Mononuclear cell (primary cell): ENCODE results near the gene ZSWIM2. TPM values are rescaled to one million over a fixed set of nuclear protein-coding genes. Genes with fewer than 3 reads are reported as not detected.
"Not testable (repeated sequence)": the region's sequence is repeated elsewhere in the genome, so short reads cannot be mapped to it uniquely, and the experiment has no call there.

ENCODE experiments used
- H3K27me3 ChIP-seq: 2 replicates; pipeline ENCODE4 v1.6.0; 2011; ENCODE audit warnings: low read length, control low read depth; ENCODE audit not compliant: insufficient read depth
- H3K4me1 ChIP-seq: 2 replicates; pipeline ENCODE4 v1.5.1; 2011; ENCODE audit warnings: mild to moderate bottlenecking, low read length, control low read depth; ENCODE audit not compliant: insufficient read depth
- H3K4me3 ChIP-seq: 2 replicates; pipeline ENCODE4 v1.5.1; 2011; ENCODE audit warnings: mild to moderate bottlenecking, low read length, moderate library complexity
- H3K9me3 ChIP-seq: 2 replicates; pipeline ENCODE4 v1.5.1; 2011; ENCODE audit warnings: low read depth, mild to moderate bottlenecking, control low read depth, low read length
- total RNA-seq: library from RNA; depleted of rRNA; stranded (reverse); fragments of >200 nt; gene quantifications from one replicate; pipeline ENCODE4 v1.2.3, GENCODE V29; 2012

ZSWIM2 gene
- not detected for total RNA-seq

GRCh38 chr2:186848873-186849578, at the start of gene ZSWIM2:
Gene ZSWIM2 (minus strand): TSS chr2:186849170. CDS start chr2:186849130, 40 bp downstream.
- H3K4me3 ChIP-seq, result peak within 1 kb of the TSS; percentile 31
- peaks cover 3% of the 10 kb centered on the region for H3K27me3 ChIP-seq
- H3K4me1 ChIP-seq, result peaks cover 13% of the 10 kb centered on the region
- no peaks in the 10 kb centered on the region for H3K9me3 ChIP-seq

GRCh38 chr2:186896220-186896619, 47.2 kb upstream of the ZSWIM2 start:
- H3K9me3 ChIP-seq, H3K4me3 ChIP-seq, H3K4me1 ChIP-seq, H3K27me3 ChIP-seq: not testable (repeated sequence)

- Histone ChIP-seq H3K4me3 (no peak overlapping the region), H3K27me3 (no peaks in the 10 kb centered on the region), H3K9me3 (no peaks in the 10 kb centered on the region), H3K4me1 (no peaks in the 10 kb centered on the region)
Measured at GRCh38 chr2:186895451-186895850, 46.5 kb upstream of the ZSWIM2 start.

- Histone ChIP-seq H3K27me3 (no peaks in the 10 kb centered on the region), H3K4me3 (no peak overlapping the region), H3K4me1 (no peaks in the 10 kb centered on the region), H3K9me3 (no peaks in the 10 kb centered on the region)
Measured at GRCh38 chr2:186894478-186894877, 45.5 kb upstream of the ZSWIM2 start.

GRCh38 chr2:186892821-186893220, 43.9 kb upstream of the ZSWIM2 start:
- no peaks in the 10 kb centered on the region for H3K4me1 ChIP-seq

GRCh38 chr2:186891185-186891621, 42.2 kb upstream of the ZSWIM2 start:
- H3K27me3 ChIP-seq, result no peaks in the 10 kb centered on the region
- H3K4me3 ChIP-seq, result no peak overlapping the region
- no peaks in the 10 kb centered on the region for H3K4me1 ChIP-seq
- no peaks in the 10 kb centered on the region for H3K9me3 ChIP-seq

More at GRCh38 chr2:186892821-186893220, 43.9 kb upstream of the ZSWIM2 start:
- H3K27me3 ChIP-seq, result no peaks in the 10 kb centered on the region
- H3K4me3 ChIP-seq, result no peak overlapping the region
- H3K9me3 ChIP-seq, result no peaks in the 10 kb centered on the region

GRCh38 chr2:186889101-186889879, 40.3 kb upstream of the ZSWIM2 start:
- no peaks in the 10 kb centered on the region for H3K4me1 ChIP-seq
- H3K4me3 ChIP-seq, result no peak overlapping the region
- no peaks in the 10 kb centered on the region for H3K9me3 ChIP-seq
- H3K27me3 ChIP-seq, result no peaks in the 10 kb centered on the region

GRCh38 chr2:186887107-186888090, 38.4 kb upstream of the ZSWIM2 start:
- Histone ChIP-seq H3K4me3 (no peak overlapping the region), H3K27me3 (no peaks in the 10 kb centered on the region), H3K9me3 (peaks cover under 1% of the 10 kb centered on the region), H3K4me1 (no peaks in the 10 kb centered on the region)

GRCh38 chr2:186884587-186884986, 35.6 kb upstream of the ZSWIM2 start:
- peaks cover 15% of the 10 kb centered on the region for H3K9me3 ChIP-seq
- H3K4me1 ChIP-seq, result no peaks in the 10 kb centered on the region
- no peak overlapping the region for H3K4me3 ChIP-seq
- no peaks in the 10 kb centered on the region for H3K27me3 ChIP-seq

GRCh38 chr2:186883666-186884065, 34.7 kb upstream of the ZSWIM2 start:
- H3K9me3 ChIP-seq, result peaks cover 15% of the 10 kb centered on the region
- H3K27me3 ChIP-seq, result no peaks in the 10 kb centered on the region
- H3K4me3 ChIP-seq, result no peak overlapping the region
- no peaks in the 10 kb centered on the region for H3K4me1 ChIP-seq

GRCh38 chr2:186882511-186883071, 33.6 kb upstream of the ZSWIM2 start:
- Histone ChIP-seq H3K27me3 (no peaks in the 10 kb centered on the region), H3K9me3 (peaks cover 17% of the 10 kb centered on the region), H3K4me3 (no peak overlapping the region)

GRCh38 chr2:186881660-186882059, 32.7 kb upstream of the ZSWIM2 start:
- H3K27me3 ChIP-seq, result no peaks in the 10 kb centered on the region
- H3K4me3 ChIP-seq, result no peak overlapping the region
- H3K9me3 ChIP-seq, result peaks cover 19% of the 10 kb centered on the region
- no peaks in the 10 kb centered on the region for H3K4me1 ChIP-seq

More at GRCh38 chr2:186882511-186883071, 33.6 kb upstream of the ZSWIM2 start:
- no peaks in the 10 kb centered on the region for H3K4me1 ChIP-seq

GRCh38 chr2:186879312-186879711, 30.3 kb upstream of the ZSWIM2 start:
- Histone ChIP-seq H3K4me3 (no peak overlapping the region), H3K9me3 (peaks cover 19% of the 10 kb centered on the region), H3K4me1 (no peaks in the 10 kb centered on the region), H3K27me3 (no peaks in the 10 kb centered on the region)

GRCh38 chr2:186874713-186875112, 25.7 kb upstream of the ZSWIM2 start:
- Histone ChIP-seq H3K4me3 (no peak overlapping the region), H3K9me3 (peaks cover 4% of the 10 kb centered on the region), H3K27me3 (no peaks in the 10 kb centered on the region), H3K4me1 (no peaks in the 10 kb centered on the region)
